ENCODE data around the gene HTT-AS. TPM values are rescaled to one million over a fixed set of nuclear protein-coding genes. Genes with fewer than 3 reads are reported as not detected.
A peak's percentile ranks its signal among the peaks of the same experiment; 100 is the strongest.

HTT-AS gene
- total RNA-seq, 1 donor from 2014 or later, result not detected

DNA sequence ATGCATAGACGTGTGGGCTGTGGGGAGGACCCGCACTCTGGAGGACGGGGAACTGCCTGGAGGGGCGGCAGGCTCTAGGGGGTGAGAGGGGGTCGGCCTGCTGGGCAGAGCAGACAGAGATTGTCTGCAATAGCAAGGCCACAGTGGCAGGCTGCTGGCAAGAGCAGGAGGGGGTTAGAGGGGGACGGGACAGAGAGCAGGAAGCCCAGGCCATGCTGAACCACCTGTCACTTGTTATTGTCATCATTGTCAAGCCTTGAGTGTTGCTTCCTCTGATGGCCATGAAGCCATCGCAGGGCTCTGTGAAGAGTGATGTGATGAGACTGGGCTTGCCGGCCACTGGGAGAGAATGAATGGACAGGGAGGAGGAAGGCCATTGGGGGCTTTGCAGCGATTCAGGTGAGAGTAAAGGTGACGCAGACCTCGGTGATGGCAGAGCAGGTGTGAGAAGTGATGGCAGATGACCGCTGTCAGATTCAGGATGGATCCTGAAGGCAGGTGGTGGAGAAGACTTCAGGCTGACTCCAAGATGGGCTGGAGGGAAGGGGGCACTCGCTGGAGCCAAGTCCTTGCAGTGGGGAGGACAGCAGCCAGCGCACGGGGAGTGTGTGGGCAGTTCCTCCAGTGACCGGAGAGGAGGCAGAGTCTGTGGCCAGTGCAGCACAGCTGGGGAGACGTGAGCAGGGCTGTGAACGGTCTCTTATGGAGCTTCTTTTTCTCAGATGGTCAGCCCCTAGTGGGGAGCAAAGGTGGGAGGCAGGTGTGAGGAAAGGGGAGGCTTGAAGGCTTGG lies 43.6 kb downstream of the HTT-AS start:
- DNase-seq (ENCODE audit: low spot score), result no peak
- Mint-ChIP-seq H3K4me1 (ENCODE audit: low read depth) (no peaks in the 10 kb centered on the region), H3K36me3 (ENCODE audit: low read depth) (no peaks in the 10 kb centered on the region), H3K9me3 (no peaks in the 10 kb centered on the region), H3K4me3 (ENCODE audit: low read depth) (no peak overlapping the region), H3K27ac (no peak overlapping the region), H3K27me3 (ENCODE audit: low read depth) (peaks cover 5% of the 10 kb centered on the region)
- intact Hi-C loops (cut with micrococcal nuclease), result no loop called here

DNA sequence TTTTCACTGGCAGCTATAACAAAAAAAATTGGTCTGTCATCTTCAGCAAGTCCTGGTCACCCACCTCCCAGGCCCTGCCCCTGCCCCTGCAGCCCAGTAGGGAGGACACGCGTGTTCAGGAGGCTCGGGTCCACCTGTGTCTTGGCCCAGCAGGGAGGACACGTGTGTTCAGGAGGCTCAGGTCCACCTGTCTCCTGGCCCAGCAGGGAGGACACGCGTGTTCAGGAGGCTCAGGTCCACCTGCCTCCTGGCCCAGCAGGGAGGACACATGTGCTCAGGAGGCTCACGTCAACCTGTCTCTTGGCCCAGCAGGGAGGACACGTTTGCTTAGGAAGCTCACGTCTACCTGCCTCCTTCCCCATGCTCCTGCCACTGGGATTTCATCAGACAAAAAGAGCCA lies 44.9 kb downstream of the HTT-AS start:
- intact Hi-C loops (cut with micrococcal nuclease), result no loop called here

GRCh38 chr4:3026540-3026939 lies 47.8 kb downstream of the HTT-AS start:
- peaks cover 5% of the 10 kb centered on the region for H3K9me3 Mint-ChIP-seq
- intact Hi-C loops (cut with micrococcal nuclease), result no loop called here

More for the DNA sequence above, 44.9 kb downstream of the HTT-AS start:
- Mint-ChIP-seq H3K9me3 (no peaks in the 10 kb centered on the region), H3K36me3 (ENCODE audit: low read depth) (no peaks in the 10 kb centered on the region), H3K27me3 (ENCODE audit: low read depth) (peaks cover 5% of the 10 kb centered on the region), H3K27ac (no peak overlapping the region), H3K4me3 (ENCODE audit: low read depth) (no peak overlapping the region), H3K4me1 (ENCODE audit: low read depth) (no peaks in the 10 kb centered on the region)
- no peak for DNase-seq (ENCODE audit: low spot score)

DNA sequence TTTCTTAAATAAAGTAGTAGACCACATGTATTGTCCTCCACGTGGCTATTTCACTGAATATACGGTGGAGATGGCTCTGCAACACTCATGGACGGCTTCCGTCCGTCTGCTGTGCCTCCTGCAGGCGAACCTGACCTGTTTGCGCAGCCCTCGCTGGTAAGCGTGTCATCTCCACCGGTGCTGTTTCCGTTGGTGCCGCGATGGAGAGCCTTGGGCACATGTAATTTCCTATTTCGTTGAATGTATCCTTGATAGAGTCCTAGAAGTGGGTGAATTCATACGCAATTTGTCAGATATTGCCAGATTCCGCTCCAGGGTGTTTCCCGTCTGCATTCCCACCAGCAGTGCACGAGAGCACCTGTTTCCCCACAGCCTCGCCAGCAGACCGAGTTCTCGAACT lies 48.5 kb downstream of the HTT-AS start:
- H3K36me3 Mint-ChIP-seq (ENCODE audit: low read depth), result no peaks in the 10 kb centered on the region
- H3K4me3 Mint-ChIP-seq (ENCODE audit: low read depth), result no peak overlapping the region
- no peak for DNase-seq (ENCODE audit: low spot score)
- H3K27ac Mint-ChIP-seq, result no peak overlapping the region
- H3K4me1 Mint-ChIP-seq (ENCODE audit: low read depth), result peaks cover 2% of the 10 kb centered on the region
- peaks cover 5% of the 10 kb centered on the region for H3K9me3 Mint-ChIP-seq
- intact Hi-C loops (cut with micrococcal nuclease), result no loop called here
- H3K27me3 Mint-ChIP-seq (ENCODE audit: low read depth), result peaks cover 10% of the 10 kb centered on the region

More at GRCh38 chr4:3026540-3026939, 47.8 kb downstream of the HTT-AS start:
- H3K4me1 Mint-ChIP-seq (ENCODE audit: low read depth), result peaks cover 2% of the 10 kb centered on the region
- H3K36me3 Mint-ChIP-seq (ENCODE audit: low read depth), result no peaks in the 10 kb centered on the region
- peaks cover 10% of the 10 kb centered on the region for H3K27me3 Mint-ChIP-seq (ENCODE audit: low read depth)
- no peak overlapping the region for H3K27ac Mint-ChIP-seq
- no peak overlapping the region for H3K4me3 Mint-ChIP-seq (ENCODE audit: low read depth)
- no peak for DNase-seq (ENCODE audit: low spot score)

GRCh38 chr4:3022651-3023050 lies 51.7 kb downstream of the HTT-AS start:
- peaks cover 5% of the 10 kb centered on the region for H3K9me3 Mint-ChIP-seq
- DNase-seq (ENCODE audit: low spot score), result no peak
- H3K36me3 Mint-ChIP-seq (ENCODE audit: low read depth), result no peaks in the 10 kb centered on the region
- no peak overlapping the region for H3K4me3 Mint-ChIP-seq (ENCODE audit: low read depth)
- H3K4me1 Mint-ChIP-seq (ENCODE audit: low read depth), result peaks cover 2% of the 10 kb centered on the region
- H3K27me3 Mint-ChIP-seq (ENCODE audit: low read depth), result peaks cover 13% of the 10 kb centered on the region
- intact Hi-C loops (cut with micrococcal nuclease), result no loop called here
- no peak overlapping the region for H3K27ac Mint-ChIP-seq

DNA sequence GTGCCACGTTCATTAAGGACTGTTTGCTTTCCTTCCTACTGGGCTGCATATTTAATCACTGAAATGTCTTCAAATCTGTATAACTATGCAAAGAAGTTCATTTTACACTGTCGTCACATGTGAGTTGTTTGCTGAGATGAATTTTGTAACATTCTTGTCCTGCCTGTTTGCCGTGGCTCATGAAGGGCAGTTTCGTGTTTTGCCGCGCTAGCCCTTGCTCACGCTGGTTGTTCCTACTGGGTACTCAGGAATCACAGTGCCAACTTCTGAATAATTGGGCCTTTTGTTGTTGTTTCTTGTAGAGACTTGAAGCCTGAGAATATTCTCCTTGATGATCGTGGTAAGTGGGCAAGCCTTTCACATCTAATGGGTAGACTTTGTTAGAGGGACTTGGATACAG lies 52.2 kb downstream of the HTT-AS start:
- peaks cover 2% of the 10 kb centered on the region for H3K4me1 Mint-ChIP-seq (ENCODE audit: low read depth)
- H3K27me3 Mint-ChIP-seq (ENCODE audit: low read depth), result peaks cover 13% of the 10 kb centered on the region
- intact Hi-C loops (cut with micrococcal nuclease), result no loop called here
- no peaks in the 10 kb centered on the region for H3K36me3 Mint-ChIP-seq (ENCODE audit: low read depth)
- no peak overlapping the region for H3K27ac Mint-ChIP-seq
- H3K4me3 Mint-ChIP-seq (ENCODE audit: low read depth), result no peak overlapping the region
- H3K9me3 Mint-ChIP-seq, result peaks cover 5% of the 10 kb centered on the region
- no peak for DNase-seq (ENCODE audit: low spot score)

- Mint-ChIP-seq H3K4me1 (ENCODE audit: low read depth) (peaks cover 2% of the 10 kb centered on the region), H3K27me3 (ENCODE audit: low read depth) (peaks cover 13% of the 10 kb centered on the region), H3K4me3 (ENCODE audit: low read depth) (no peak overlapping the region), H3K36me3 (ENCODE audit: low read depth) (no peaks in the 10 kb centered on the region), H3K9me3 (peaks cover 5% of the 10 kb centered on the region), H3K27ac (no peak overlapping the region)
- intact Hi-C loops (cut with micrococcal nuclease), result no loop called here
- DNase-seq (ENCODE audit: low spot score), result no peak
These were observed 52.7 kb downstream of the HTT-AS start for GRCh38 chr4:3021627-3022026.

- no peak for DNase-seq (ENCODE audit: low spot score)
- Mint-ChIP-seq H3K9me3 (peaks cover 5% of the 10 kb centered on the region), H3K27ac (no peak overlapping the region), H3K36me3 (ENCODE audit: low read depth) (no peaks in the 10 kb centered on the region), H3K4me1 (ENCODE audit: low read depth) (peaks cover 2% of the 10 kb centered on the region), H3K27me3 (ENCODE audit: low read depth) (peaks cover 13% of the 10 kb centered on the region), H3K4me3 (ENCODE audit: low read depth) (no peak overlapping the region)
- intact Hi-C loops (cut with micrococcal nuclease), result no loop called here
These were observed 53.2 kb downstream of the HTT-AS start for GRCh38 chr4:3021127-3021526.

GRCh38 chr4:3019145-3019846 lies 55.0 kb downstream of the HTT-AS start:
- intact Hi-C loops (cut with micrococcal nuclease), result no loop called here
- H3K9me3 Mint-ChIP-seq, result peaks cover 5% of the 10 kb centered on the region
- peaks cover 5% of the 10 kb centered on the region for H3K4me1 Mint-ChIP-seq (ENCODE audit: low read depth)
- H3K27me3 Mint-ChIP-seq (ENCODE audit: low read depth), result peaks cover 13% of the 10 kb centered on the region
- no peak overlapping the region for H3K27ac Mint-ChIP-seq
- no peaks in the 10 kb centered on the region for H3K36me3 Mint-ChIP-seq (ENCODE audit: low read depth)
- no peak overlapping the region for H3K4me3 Mint-ChIP-seq (ENCODE audit: low read depth)
- DNase-seq (ENCODE audit: low spot score), result no peak

GRCh38 chr4:3017504-3017903 lies 56.8 kb downstream of the HTT-AS start:
- H3K36me3 Mint-ChIP-seq (ENCODE audit: low read depth), result no peaks in the 10 kb centered on the region
- DNase-seq (ENCODE audit: low spot score), result no peak
- H3K27ac Mint-ChIP-seq, result no peak overlapping the region
- intact Hi-C loops (cut with micrococcal nuclease), result no loop called here
- no peaks in the 10 kb centered on the region for H3K9me3 Mint-ChIP-seq
- peaks cover 9% of the 10 kb centered on the region for H3K27me3 Mint-ChIP-seq (ENCODE audit: low read depth)
- peaks cover 14% of the 10 kb centered on the region for H3K4me1 Mint-ChIP-seq (ENCODE audit: low read depth)
- H3K4me3 Mint-ChIP-seq (ENCODE audit: low read depth), result no peak overlapping the region

DNA sequence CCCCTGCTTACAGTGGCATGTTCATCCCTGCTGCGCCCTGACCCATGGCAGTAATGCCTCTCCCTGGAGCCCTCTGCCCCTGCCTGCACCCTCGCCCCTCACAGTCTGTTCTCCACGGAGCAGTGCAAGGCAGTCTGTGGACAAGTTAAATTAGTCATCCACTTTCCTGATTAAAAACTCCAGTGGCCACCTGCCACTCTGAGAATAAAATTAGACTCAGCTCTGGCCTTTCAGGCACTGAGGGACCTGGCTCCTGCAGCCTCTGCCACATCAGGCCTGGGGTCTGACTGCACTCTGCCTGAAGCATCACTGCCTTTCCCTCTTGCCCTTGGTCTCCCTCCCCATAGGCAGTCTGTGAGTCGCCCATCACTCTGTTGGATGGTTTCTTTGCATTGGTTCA lies 57.4 kb downstream of the HTT-AS start:
- Mint-ChIP-seq H3K27ac (no peak overlapping the region), H3K27me3 (ENCODE audit: low read depth) (peaks cover 4% of the 10 kb centered on the region), H3K9me3 (no peaks in the 10 kb centered on the region), H3K36me3 (ENCODE audit: low read depth) (no peaks in the 10 kb centered on the region), H3K4me1 (ENCODE audit: low read depth) (peaks cover 12% of the 10 kb centered on the region), H3K4me3 (ENCODE audit: low read depth) (no peak overlapping the region)
- DNase-seq (ENCODE audit: low spot score), result no peak
- intact Hi-C loops (cut with micrococcal nuclease), result no loop called here

DNA sequence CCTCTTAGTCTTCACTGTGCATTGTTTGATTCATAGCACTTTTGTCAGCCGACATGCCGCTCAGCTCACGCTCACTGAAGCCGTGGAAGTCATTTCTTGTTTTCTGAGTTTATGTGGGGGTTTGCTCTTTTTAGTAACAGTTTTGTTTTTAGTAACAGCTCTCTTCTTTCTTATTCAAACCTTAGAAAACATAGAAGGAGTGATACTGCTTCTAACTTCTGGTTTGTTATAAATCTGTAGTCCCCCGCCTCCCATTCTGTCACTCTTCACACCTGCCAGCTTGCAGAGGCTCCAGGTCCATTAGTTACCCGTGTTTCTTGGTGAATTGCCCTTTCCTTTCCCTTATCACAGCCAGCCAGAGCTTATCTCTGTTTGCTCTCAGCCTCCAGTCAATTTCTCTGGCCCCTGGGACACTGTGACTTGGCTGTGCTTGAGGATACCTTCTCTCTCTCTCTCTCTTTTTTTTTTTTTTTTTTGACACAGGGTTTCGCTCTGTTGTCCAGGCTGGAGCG lies 60.4 kb downstream of the HTT-AS start:
- intact Hi-C loops (cut with micrococcal nuclease), result no loop called here
- H3K27me3 Mint-ChIP-seq (ENCODE audit: low read depth), result peaks cover 4% of the 10 kb centered on the region
- no peak overlapping the region for H3K4me3 Mint-ChIP-seq (ENCODE audit: low read depth)
- H3K9me3 Mint-ChIP-seq, result no peaks in the 10 kb centered on the region
- H3K36me3 Mint-ChIP-seq (ENCODE audit: low read depth), result no peaks in the 10 kb centered on the region
- DNase-seq (ENCODE audit: low spot score), result no peak
- H3K4me1 Mint-ChIP-seq (ENCODE audit: low read depth), result peaks cover 21% of the 10 kb centered on the region
- H3K27ac Mint-ChIP-seq, result peak overlapping the region; percentile 39
